GM10266 (cell line): ENCODE results near the gene SEC61G.

Experiments used
- DNase-seq: peaks from one replicate; pipeline ENCODE4 v3.0.0; 2012; ENCODE audit errors: extremely low spot score
- CTCF ChIP-seq: IDR thresholded peaks from 2 replicates; pipeline ENCODE4 v1.5.1; 2012; ENCODE audit warnings: mild to moderate bottlenecking, low read depth; ENCODE audit not compliant: control insufficient read depth, insufficient read depth; ENCODE audit errors: missing control alignments

Gene SEC61G

GRCh38 chr7:54792383-54792782, 33.4 kb upstream of the SEC61G start:
- no peak for DNase-seq
- no peak for TF ChIP-seq CTCF

- DNase-seq: peak; percentile 45
- peak; percentile 57 for TF ChIP-seq CTCF
These were observed 29.7 kb upstream of the SEC61G start for GRCh38 chr7:54788664-54789063.

GRCh38 chr7:54785261-54785660, 26.2 kb upstream of the SEC61G start:
- no peak for TF ChIP-seq CTCF
- no peak for DNase-seq

GRCh38 chr7:54783952-54784351, 24.9 kb upstream of the SEC61G start:
- TF ChIP-seq CTCF: no peak
- DNase-seq: no peak

GRCh38 chr7:54782829-54783228, 23.8 kb upstream of the SEC61G start:
- no peak for DNase-seq

GRCh38 chr7:54782314-54782713, 23.3 kb upstream of the SEC61G start:
- no peak for TF ChIP-seq CTCF
- DNase-seq: no peak

More at GRCh38 chr7:54782829-54783228, 23.8 kb upstream of the SEC61G start:
- TF ChIP-seq CTCF: no peak

GRCh38 chr7:54781134-54781920, 22.3 kb upstream of the SEC61G start:
- no peak for DNase-seq
- no peak for TF ChIP-seq CTCF
